ENCODE data around the gene HHAT.

- TF ChIP-seq YY1 (IDR thresholded peaks at IDR 0.05; ENCODE audit: insufficient read depth, insufficient read length): no peak
- no peak for TF ChIP-seq SUZ12 (IDR thresholded peaks at IDR 0.05; ENCODE audit: extremely low read depth, insufficient read depth, insufficient read length)
- no peak for TF ChIP-seq ZNF274 (IDR thresholded peaks at IDR 0.05; ENCODE audit: low read depth, low read length)
Observed at GRCh38 chr1:210364479-210364878, 35.8 kb downstream of the HHAT start.
